ENCODE measurements around the gene CALM3.

Gene CALM3

GRCh38 chr19:46656541-46656940 lies 55.4 kb downstream of the CALM3 start:
- no peaks in the 10 kb centered on the region for H3K9me3 ChIP-seq (replicated peaks; ENCODE audit: insufficient read depth, low read length)
- no peak overlapping the region for H3K9ac ChIP-seq (ENCODE audit: low read length)
- no peaks in the 10 kb centered on the region for H3K9me2 ChIP-seq (replicated peaks; ENCODE audit: insufficient read depth, low read length)
- H3F3A ChIP-seq (ENCODE audit: insufficient read depth, low read length): peaks cover 4% of the 10 kb centered on the region
- H2AFZ ChIP-seq (ENCODE audit: low read length): no peak overlapping the region
- H3K4me1 ChIP-seq (ENCODE audit: low read length): peaks cover 11% of the 10 kb centered on the region
- no peak overlapping the region for H3K4me2 ChIP-seq (ENCODE audit: low read depth, low read length)
- H4K20me1 ChIP-seq (ENCODE audit: insufficient read depth, low read length): no peaks in the 10 kb centered on the region
- H3K79me2 ChIP-seq (ENCODE audit: low read length): no peaks in the 10 kb centered on the region
- TF ChIP-seq CTCF (IDR thresholded peaks at IDR 0.05; ENCODE audit: low read length) (no peak), EZH2 (optimal IDR thresholded peaks at IDR 0.05; ENCODE audit: low read depth, low read length) (no peak), EZH2phosphoT487 (IDR thresholded peaks at IDR 0.05; ENCODE audit: low read length) (no peak)
- no peak overlapping the region for H3K4me3 ChIP-seq (ENCODE audit: low read length)
- no peak for DNase-seq
- no peaks in the 10 kb centered on the region for H3K36me3 ChIP-seq (replicated peaks; ENCODE audit: insufficient read depth, low read length)
- peaks cover 83% of the 10 kb centered on the region for H3K27me3 ChIP-seq (replicated peaks; ENCODE audit: insufficient read depth, low read length)
- H3K27ac ChIP-seq (ENCODE audit: low read length): no peak overlapping the region

- no peak overlapping the region for H2AFZ ChIP-seq (ENCODE audit: low read length)
- no peak for TF ChIP-seq EZH2 (optimal IDR thresholded peaks at IDR 0.05; ENCODE audit: low read depth, low read length)
- no peak for TF ChIP-seq CTCF (IDR thresholded peaks at IDR 0.05; ENCODE audit: low read length)
- no peak for TF ChIP-seq EZH2phosphoT487 (IDR thresholded peaks at IDR 0.05; ENCODE audit: low read length)
- H3K36me3 ChIP-seq (replicated peaks; ENCODE audit: insufficient read depth, low read length): no peaks in the 10 kb centered on the region
- H3K27ac ChIP-seq (ENCODE audit: low read length): no peak overlapping the region
- H3K79me2 ChIP-seq (ENCODE audit: low read length): no peaks in the 10 kb centered on the region
- no peaks in the 10 kb centered on the region for H3K9me2 ChIP-seq (replicated peaks; ENCODE audit: insufficient read depth, low read length)
- peaks cover 14% of the 10 kb centered on the region for H3F3A ChIP-seq (ENCODE audit: insufficient read depth, low read length)
- DNase-seq: no peak
- peaks cover 72% of the 10 kb centered on the region for H3K27me3 ChIP-seq (replicated peaks; ENCODE audit: insufficient read depth, low read length)
- H3K4me1 ChIP-seq (ENCODE audit: low read length): peaks cover 19% of the 10 kb centered on the region
- no peak overlapping the region for H3K4me3 ChIP-seq (ENCODE audit: low read length)
- H3K9ac ChIP-seq (ENCODE audit: low read length): no peak overlapping the region
- H3K4me2 ChIP-seq (ENCODE audit: low read depth, low read length): peak overlapping the region; percentile 99; the same call in 1 of the 2 replicates
- no peaks in the 10 kb centered on the region for H4K20me1 ChIP-seq (ENCODE audit: insufficient read depth, low read length)
- H3K9me3 ChIP-seq (replicated peaks; ENCODE audit: insufficient read depth, low read length): no peaks in the 10 kb centered on the region
Measured at GRCh38 chr19:46659151-46660007, 58.2 kb downstream of the CALM3 start.

- TF ChIP-seq CTCF (IDR thresholded peaks at IDR 0.05; ENCODE audit: low read length) (no peak), EZH2 (optimal IDR thresholded peaks at IDR 0.05; ENCODE audit: low read depth, low read length) (no peak), EZH2phosphoT487 (IDR thresholded peaks at IDR 0.05; ENCODE audit: low read length) (no peak)
- Histone ChIP-seq H3K4me2 (ENCODE audit: low read depth, low read length) (peak overlapping the region; percentile 99; the same call in 1 of the 2 replicates), H3K9ac (ENCODE audit: low read length) (no peak overlapping the region), H3K9me3 (replicated peaks; ENCODE audit: insufficient read depth, low read length) (no peaks in the 10 kb centered on the region), H3K4me1 (ENCODE audit: low read length) (peaks cover 19% of the 10 kb centered on the region), H3K36me3 (replicated peaks; ENCODE audit: insufficient read depth, low read length) (no peaks in the 10 kb centered on the region), H4K20me1 (ENCODE audit: insufficient read depth, low read length) (no peaks in the 10 kb centered on the region), H2AFZ (ENCODE audit: low read length) (no peak overlapping the region; the same call in 1 of the 2 replicates), H3K79me2 (ENCODE audit: low read length) (no peaks in the 10 kb centered on the region), H3K4me3 (ENCODE audit: low read length) (no peak overlapping the region; the same call in 1 of the 2 replicates), H3K27me3 (replicated peaks; ENCODE audit: insufficient read depth, low read length) (peaks cover 71% of the 10 kb centered on the region), H3F3A (ENCODE audit: insufficient read depth, low read length) (peaks cover 14% of the 10 kb centered on the region), H3K9me2 (replicated peaks; ENCODE audit: insufficient read depth, low read length) (no peaks in the 10 kb centered on the region), H3K27ac (ENCODE audit: low read length) (no peak overlapping the region)
- DNase-seq: no peak
Measured at GRCh38 chr19:46660008-46660517, 58.9 kb downstream of the CALM3 start.
